HuH-7.5 (cell line): ENCODE measurements around the gene DCUN1D2.

Experiments used
- DNase-seq: peaks from one replicate; pipeline ENCODE4 v3.0.0; 2011; ENCODE audit warnings: low spot score

Gene DCUN1D2

DNA sequence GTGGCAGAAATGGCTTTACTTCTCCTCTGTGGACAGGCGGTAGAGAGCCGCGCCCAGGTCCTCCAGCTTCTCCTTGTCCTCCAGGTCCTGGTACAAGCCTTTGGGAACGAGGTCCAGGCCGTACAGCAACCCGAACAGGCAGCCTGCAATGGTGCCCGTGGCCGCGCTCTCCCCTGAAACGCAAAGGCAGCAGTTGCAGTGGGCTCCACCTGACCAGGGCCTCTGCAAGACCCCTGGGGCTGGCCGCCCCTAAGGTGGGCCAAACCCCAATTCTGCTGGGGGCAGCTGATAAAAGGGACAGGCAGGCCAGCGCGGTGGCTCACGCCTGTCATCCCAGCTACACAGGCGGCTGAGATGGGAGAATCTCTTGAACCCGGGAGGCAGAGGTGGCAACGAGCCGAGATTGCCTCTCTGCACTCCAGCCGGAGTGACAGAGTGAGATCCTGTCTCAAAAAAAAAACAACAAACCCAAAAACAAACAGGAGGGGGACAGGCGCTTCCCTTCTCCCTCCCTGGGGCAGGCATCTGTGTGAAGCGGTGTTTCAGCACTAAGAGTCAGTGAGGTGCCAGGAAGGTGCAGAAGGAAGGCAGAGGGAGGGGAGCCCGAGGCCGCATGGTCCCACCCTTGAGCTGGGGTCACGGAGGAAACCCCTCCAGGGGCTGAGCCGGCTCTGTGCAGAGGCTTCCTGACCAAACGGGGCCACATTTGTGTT, 67.5 kb downstream of the DCUN1D2 start:
- no peak for DNase-seq

DNA sequence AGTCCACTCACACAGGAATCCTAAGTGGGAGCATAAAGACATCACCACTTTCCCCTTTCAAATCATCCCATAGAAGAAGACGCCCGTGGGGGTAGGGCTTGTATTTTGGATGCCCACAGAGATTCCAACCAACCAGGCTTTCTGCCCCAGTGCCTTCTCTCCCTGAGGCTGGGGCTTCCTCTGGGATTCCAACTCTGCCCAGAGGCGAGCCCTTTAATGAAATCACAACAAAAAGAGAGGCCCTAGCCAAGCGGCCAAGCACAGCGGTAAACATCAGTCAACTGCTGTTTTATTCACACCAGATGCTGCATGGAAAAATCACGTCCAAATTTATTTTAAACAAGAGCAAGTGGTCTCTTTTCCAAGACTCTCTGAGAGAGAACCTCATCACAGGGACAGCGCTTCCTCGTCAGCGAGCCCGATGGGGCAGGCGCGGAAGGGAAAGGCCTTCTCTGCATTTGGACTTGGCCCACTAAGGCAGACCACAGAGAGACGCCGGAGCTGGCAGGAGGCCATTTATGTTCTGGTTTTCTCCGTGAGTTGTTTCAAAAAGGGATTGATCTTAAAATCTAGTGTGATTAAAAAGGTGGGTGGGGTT, 68.7 kb downstream of the DCUN1D2 start:
- DNase-seq: no peak

GRCh38 chr13:113420833-113421600, 69.5 kb downstream of the DCUN1D2 start:
- no peak for DNase-seq

- DNase-seq: no peak
These were observed 70.3 kb downstream of the DCUN1D2 start for GRCh38 chr13:113420232-113420631.

DNA sequence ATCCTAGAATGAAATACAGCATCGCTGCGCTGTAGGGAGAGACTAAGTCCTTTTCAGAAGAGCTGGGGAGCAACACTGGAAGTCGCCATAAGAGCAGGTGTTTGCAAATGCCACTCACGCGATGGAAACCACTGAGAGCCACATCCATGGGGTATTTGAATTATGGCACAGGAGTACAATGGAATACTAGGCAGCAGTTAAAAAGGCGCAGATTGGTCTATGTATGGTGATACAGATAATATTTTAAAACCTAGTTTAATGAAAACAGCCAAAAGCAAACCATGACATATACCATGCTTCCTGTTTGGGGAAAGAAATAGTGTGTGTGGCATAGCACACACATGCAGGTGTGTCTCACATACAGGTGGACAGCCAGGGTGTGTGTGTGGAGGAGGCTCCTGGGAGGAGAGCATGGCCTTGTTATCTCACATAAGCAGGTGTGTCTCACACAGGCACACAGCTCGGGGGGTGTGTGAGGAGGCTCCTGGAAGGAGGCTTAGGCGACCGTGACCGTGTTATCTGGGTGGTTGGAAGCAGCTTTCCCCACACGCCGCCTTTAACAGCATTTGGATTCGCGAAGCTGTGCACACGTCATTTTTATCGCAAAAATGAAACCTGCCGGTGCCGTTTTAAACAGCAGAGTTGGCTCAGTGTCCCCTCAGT, 70.8 kb downstream of the DCUN1D2 start:
- no peak for DNase-seq

- no peak for DNase-seq
These were observed 71.8 kb downstream of the DCUN1D2 start for GRCh38 chr13:113418722-113419049.

DNA sequence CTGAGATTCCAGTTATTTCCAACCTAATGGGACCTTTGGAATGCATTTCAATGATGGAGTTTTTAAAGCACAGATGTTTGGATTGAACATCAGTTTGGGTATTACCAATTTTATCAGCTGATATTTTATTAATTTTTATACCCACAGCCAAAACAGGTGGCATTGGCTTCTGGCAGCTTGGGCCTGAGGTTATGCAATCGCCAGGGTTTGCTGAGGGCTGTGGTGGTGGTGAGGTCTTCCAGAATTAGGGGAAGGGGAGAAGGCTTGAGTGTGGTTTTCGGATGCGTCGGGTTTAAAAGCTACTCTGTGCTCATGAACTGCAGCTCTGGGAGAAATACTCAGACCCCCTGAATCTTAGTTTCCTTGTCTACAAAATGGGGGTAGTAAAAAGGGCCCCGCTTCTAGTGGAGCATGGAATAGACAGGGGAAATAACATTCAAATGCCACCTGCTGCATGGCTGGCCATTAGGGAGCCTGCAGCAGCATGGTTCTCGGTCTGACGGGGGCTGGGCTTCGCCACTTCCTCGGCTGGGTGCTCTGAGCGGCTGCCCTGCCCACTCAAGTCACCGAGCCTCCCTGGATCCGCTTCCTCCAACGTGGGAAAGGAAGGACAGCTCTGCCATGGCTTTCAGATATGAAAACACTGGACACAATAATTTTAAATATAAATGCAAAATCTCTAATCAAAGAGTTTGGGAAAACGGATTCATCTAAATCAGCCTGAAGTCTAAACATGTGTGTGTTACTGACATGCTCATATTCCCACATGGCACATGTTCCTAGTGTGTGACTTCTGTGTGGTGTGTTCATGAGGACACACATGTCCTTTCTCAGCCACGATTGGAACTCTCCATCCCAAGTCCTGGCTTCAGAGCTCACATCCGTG, 72.4 kb downstream of the DCUN1D2 start:
- no peak for DNase-seq

- DNase-seq: no peak
These were observed 73.3 kb downstream of the DCUN1D2 start for GRCh38 chr13:113417008-113417751.

DNA sequence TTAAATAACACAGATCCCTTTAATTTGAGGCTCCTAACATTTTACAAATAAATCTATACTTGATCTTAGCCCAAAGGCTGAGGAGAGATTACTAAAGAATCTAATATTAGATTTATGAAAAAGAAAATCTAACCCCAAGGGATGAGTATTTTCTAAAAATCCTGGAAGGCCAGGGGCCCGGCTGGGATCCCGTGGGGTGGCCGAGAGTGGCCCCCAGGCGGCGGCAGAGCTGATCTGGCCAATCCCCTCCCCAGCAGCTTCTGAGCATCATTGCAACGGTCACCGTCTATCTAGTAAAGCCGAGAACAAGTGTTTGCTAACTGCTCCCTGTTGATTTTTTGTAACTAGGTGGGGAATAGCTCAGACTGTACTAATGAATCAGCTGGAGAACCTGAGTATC, 74.7 kb downstream of the DCUN1D2 start:
- DNase-seq: no peak

GRCh38 chr13:113415032-113415431, 75.5 kb downstream of the DCUN1D2 start:
- no peak for DNase-seq

- DNase-seq: no peak
These were observed 76.2 kb downstream of the DCUN1D2 start for GRCh38 chr13:113414335-113414734.

DNA sequence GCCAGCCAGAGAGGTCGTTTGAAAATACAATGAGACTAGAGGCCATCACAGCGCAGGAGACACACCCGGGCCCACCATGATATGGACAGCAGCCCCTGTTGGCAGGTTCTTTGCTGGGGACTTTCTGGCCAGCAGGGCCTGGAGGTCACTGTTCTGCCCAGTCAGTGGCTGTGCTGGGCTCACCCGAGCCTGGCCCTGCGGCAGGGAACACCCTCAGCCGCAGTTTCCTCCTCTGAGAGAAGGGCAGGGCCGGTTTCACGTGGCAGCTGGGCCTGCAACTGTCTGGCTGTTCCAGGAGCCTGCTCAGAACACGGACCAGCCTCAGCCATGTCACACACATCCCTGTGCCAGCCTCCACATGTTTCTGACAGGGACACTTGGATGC, 76.6 kb downstream of the DCUN1D2 start:
- no peak for DNase-seq

DNA sequence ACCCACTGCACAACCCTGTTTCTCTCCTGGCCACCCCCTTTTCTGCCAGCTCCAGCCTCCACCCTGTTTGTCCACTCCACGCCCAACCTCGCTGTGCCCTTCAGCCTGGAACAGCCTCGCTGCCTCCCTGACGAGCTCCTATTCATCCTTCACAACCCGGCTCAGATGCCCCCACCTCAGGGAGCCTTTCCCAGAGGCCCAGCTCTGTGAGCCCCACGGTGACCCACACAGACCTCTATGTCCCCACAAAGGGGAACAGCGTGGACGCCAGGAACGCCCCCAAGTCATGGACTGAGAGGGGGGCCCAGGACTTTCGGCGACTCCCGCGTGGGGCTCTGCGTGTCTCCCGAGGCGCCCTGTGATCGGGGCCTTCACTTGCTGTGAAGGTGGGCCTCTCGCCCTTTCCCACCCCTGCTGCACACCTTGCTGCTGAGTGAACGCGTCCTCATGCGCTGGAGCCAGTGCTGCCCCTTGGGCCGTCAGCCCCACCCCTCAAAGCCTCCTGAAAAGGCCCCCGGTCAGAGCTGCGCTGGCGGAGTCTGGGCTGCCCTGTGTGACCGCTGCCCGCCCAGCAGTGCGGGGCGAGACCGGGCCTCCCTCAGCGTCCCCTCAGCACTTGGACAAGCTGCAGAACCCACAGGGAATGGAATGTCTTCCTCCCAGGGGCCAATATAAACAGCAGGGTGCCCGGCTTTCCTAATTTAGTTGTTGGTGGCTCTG, 77.2 kb downstream of the DCUN1D2 start:
- DNase-seq: no peak

GRCh38 chr13:113412440-113412839, 78.1 kb downstream of the DCUN1D2 start:
- DNase-seq: no peak

DNA sequence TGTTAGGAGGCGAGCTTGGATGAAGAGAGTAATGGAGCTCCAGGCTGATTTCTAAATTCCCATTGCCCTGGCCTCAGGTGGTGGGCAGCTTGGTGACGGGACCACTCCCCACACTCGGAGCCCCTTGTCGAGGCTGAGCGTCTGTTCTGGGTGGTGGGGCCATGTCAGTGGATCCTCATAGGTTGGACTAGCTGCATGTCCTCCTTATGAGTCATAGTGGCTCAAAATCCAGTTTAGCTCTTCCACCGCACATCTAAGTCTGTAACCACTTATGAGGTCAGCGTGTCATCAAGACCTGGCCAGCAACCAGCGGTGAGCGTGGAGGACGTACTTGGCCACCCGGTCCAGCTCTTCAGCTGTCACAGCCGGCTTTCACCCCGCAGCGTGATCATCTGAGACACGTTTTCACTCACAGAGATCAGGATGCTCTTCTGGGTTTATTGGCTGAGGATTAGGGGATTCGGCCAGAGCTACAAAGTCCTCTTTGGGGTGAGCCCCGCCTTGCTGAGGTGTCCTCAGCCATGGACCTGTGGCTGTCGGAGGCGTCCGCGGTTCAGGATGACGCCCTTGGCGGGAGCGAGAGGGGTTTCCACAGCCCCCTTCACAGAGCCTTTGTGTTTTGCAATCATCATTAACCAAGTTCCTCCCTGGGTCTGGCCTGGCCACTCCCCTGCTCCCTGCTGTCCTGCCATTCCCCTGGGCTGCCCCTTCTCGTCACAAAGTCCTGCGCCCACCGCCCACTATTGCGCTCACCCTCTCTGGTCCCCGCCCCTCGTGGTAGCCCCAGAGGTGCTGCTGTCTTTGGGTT, 79.1 kb downstream of the DCUN1D2 start:
- no peak for DNase-seq

GRCh38 chr13:113410472-113411201, 79.9 kb downstream of the DCUN1D2 start:
- DNase-seq: no peak

- no peak for DNase-seq
These were observed 81.9 kb downstream of the DCUN1D2 start for GRCh38 chr13:113408562-113408961.

DNA sequence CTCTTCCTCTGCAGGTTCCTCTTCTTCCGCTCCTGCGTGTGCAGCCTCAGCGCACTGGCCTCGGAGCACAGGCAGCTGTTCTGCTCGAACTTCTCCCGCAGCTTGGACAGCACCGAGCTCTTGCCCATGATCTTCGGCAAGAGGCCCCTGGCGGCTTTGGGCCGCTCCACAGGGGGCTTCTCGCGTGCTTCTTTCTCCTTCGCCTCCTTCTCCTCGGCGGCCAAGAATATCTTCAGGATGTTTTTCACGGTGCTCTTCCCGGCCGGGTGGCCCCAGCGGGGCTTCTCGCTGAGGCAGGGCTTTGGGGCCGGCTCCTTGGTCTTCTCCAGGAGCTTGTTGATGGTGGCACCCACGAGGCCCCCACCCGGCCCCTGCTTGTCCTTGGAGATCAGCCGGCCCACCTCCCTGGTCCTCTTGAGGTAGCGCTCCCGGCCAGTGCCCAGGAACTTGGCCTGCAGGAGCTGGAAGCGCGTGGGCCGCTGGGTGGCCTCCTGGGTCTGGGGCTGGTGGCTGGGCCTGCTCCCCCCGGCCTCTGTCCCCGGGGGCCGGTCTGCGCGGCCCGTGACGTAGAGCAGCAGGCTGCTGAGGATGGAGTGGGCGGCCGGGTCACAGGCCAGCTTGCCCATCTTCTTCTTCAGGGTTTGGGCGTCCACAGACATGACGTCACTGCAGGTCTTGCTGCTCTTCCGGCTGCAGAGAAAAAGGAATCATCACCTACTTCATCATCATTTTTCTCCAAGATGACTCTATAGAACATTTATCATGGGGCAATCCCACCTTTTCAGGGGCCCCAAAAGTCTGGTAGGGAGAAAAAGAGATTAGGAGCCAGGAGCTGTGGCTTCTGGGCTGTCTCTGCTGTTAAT, 82.7 kb downstream of the DCUN1D2 start:
- DNase-seq: no peak
